ENCODE measurements around the gene BNIP1. TPM values are rescaled to one million over a fixed set of nuclear protein-coding genes. Genes with fewer than 3 reads are reported as not detected.

The BNIP1 gene
- total RNA-seq, 1 donor from 2014 or later, result 14.4 TPM

DNA sequence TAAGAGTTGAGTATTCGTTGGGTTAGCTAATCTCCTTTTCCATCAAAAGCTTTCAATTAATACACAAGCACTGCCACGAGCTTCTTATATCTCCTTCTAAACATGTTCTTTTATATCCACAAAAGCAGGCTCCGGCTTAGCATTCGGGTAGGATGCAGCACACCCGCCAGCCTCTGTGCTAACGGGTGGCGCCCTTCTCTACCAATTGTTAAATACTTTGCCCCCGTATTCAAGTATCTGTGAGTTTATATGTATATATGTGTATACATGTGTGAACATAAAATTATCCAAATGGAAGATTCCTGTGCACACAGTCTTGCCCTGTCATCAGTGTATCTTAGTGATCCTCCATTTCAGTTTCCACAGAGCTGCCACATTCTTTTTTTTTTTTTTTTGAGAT lies 27.8 kb downstream of the BNIP1 start:
- Histone ChIP-seq H3K27me3 (ENCODE audit: control insufficient read depth, insufficient read depth, low read length) (peaks cover 4% of the 10 kb centered on the region), H3K36me3 (ENCODE audit: control insufficient read depth, insufficient read depth, low read length) (no peaks in the 10 kb centered on the region), H3K4me3 (ENCODE audit: low read depth, low read length) (no peak overlapping the region)
- no peak for DNase-seq (ENCODE audit: low read depth)
- TF ChIP-seq, protein P1, sequence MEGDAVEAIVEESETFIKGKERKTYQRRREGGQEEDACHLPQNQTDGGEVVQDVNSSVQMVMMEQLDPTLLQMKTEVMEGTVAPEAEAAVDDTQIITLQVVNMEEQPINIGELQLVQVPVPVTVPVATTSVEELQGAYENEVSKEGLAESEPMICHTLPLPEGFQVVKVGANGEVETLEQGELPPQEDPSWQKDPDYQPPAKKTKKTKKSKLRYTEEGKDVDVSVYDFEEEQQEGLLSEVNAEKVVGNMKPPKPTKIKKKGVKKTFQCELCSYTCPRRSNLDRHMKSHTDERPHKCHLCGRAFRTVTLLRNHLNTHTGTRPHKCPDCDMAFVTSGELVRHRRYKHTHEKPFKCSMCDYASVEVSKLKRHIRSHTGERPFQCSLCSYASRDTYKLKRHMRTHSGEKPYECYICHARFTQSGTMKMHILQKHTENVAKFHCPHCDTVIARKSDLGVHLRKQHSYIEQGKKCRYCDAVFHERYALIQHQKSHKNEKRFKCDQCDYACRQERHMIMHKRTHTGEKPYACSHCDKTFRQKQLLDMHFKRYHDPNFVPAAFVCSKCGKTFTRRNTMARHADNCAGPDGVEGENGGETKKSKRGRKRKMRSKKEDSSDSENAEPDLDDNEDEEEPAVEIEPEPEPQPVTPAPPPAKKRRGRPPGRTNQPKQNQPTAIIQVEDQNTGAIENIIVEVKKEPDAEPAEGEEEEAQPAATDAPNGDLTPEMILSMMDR (IDR thresholded peaks at IDR 0.05; ENCODE audit: insufficient read depth, low read length, poor library complexity, severe bottlenecking), result no peak

DNA sequence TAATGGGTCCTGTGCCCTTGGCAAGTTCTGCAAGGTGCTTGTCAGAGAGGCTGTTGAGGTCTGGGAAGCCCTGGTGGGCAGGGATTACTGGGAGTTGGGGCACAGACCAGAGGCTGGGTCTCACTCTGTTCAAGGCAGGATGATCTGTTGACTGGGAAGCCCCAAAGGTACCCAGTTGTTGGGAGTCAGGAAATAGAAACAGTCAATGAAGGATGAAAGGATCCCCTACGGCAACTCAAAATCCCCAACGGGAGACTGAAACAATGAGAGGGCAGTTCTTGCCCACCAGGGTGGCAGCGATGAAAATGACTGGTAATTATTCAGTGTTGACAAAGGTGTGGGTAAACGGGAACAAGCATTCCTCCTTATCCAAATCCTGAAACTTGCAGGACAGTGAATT lies 31.2 kb downstream of the BNIP1 start:
- peaks cover 2% of the 10 kb centered on the region for H3K27me3 ChIP-seq (ENCODE audit: control insufficient read depth, insufficient read depth, low read length)
- H3K36me3 ChIP-seq (ENCODE audit: control insufficient read depth, insufficient read depth, low read length), result no peaks in the 10 kb centered on the region
- H3K4me3 ChIP-seq (ENCODE audit: low read depth, low read length), result no peak overlapping the region
- DNase-seq (ENCODE audit: low read depth), result no peak
- TF ChIP-seq, protein P1 (IDR thresholded peaks at IDR 0.05; ENCODE audit: insufficient read depth, low read length, poor library complexity, severe bottlenecking), result no peak

DNA sequence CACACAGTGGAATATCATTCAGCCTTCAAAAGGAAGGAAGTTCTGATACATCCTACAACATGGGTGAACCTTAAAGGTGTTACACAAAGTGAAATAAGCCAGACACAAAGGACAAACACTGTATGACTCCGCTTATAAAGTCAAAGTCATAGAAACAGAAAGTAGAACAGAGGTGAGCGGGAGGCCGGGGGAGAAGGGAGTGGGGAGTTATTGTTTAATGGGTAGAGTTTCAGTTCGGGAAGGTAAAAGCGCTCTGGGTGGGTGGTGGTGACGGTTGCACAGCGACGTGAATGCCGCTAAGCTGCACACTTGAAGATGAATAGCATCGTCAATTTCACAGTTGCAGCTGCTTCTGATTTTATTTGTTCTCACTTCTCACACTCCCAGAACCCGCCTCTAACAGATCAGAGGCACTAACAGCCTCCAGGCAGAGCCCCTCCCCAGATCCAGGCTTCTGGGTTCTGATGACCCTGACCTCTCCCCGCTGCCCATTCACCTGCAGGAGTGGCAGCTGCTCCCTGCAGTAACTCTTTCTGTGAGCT lies 34.1 kb downstream of the BNIP1 start:
- Histone ChIP-seq H3K27me3 (ENCODE audit: control insufficient read depth, insufficient read depth, low read length) (peaks cover 2% of the 10 kb centered on the region), H3K4me3 (ENCODE audit: low read depth, low read length) (no peak overlapping the region), H3K36me3 (ENCODE audit: control insufficient read depth, insufficient read depth, low read length) (no peaks in the 10 kb centered on the region)
- TF ChIP-seq, protein P1 (IDR thresholded peaks at IDR 0.05; ENCODE audit: insufficient read depth, low read length, poor library complexity, severe bottlenecking), result no peak
- no peak for DNase-seq (ENCODE audit: low read depth)

DNA sequence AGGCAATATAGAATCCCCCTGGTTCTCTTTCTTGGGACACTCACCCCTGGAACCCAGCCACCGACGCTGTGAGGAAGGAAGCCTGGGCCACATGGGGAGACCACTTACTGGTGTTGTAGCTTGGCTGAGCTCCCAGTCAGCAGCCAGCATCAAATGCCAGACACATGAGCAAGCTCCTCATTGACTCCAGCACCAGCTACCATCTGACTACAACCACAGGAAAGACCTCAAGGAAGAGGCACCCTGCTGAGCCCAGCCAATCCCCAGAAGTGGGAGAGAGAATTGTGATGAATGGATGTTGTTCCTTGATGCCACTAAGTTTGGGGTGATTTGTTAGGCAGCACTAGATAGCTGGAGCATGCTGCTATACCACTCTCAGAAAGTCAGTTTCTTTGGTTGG lies 36.0 kb downstream of the BNIP1 start:
- H3K4me3 ChIP-seq (ENCODE audit: low read depth, low read length), result no peak overlapping the region
- TF ChIP-seq, protein P1 (IDR thresholded peaks at IDR 0.05; ENCODE audit: insufficient read depth, low read length, poor library complexity, severe bottlenecking), result no peak
- DNase-seq (ENCODE audit: low read depth), result no peak
- peaks cover 2% of the 10 kb centered on the region for H3K27me3 ChIP-seq (ENCODE audit: control insufficient read depth, insufficient read depth, low read length)
- no peaks in the 10 kb centered on the region for H3K36me3 ChIP-seq (ENCODE audit: control insufficient read depth, insufficient read depth, low read length)

DNA sequence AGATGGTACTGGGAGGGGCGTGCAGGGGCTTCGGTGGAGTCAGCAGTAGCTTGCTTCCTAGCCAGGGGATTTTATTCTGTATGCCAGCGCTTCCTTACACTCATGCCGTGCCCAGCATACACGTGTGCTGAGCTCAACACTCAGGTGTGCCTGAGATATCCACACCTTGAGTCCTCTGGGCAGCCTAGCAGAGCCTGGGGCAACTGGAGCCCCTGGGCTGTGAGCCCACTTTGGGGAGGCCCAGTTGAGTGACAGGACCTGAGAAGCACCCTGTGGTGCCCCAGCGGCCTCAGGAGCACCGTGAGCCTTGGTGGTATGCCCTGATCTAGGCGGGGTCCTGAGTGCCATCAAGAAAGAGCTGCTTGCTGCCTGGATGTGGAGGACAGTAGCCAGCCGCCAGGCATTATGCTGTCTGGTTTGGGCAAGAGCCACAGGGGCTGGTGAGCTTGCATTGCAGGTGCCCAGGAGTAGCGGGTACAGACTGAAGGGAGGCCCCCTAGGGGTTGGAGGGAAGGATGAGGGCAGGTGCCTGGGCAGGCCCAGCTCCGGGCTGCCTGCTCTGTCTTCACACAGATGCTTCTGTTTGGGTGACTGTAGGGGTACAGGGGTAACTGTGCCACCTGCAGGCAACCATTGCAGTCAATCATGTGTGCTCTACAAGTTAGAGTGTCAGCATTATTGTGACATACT lies 42.9 kb downstream of the BNIP1 start:
- Histone ChIP-seq H3K36me3 (ENCODE audit: control insufficient read depth, insufficient read depth, low read length) (no peaks in the 10 kb centered on the region), H3K4me3 (ENCODE audit: low read depth, low read length) (no peak overlapping the region), H3K27me3 (ENCODE audit: control insufficient read depth, insufficient read depth, low read length) (no peaks in the 10 kb centered on the region)
- TF ChIP-seq, protein P1 (IDR thresholded peaks at IDR 0.05; ENCODE audit: insufficient read depth, low read length, poor library complexity, severe bottlenecking), result peak; percentile 6
- DNase-seq (ENCODE audit: low read depth), result no peak

DNA sequence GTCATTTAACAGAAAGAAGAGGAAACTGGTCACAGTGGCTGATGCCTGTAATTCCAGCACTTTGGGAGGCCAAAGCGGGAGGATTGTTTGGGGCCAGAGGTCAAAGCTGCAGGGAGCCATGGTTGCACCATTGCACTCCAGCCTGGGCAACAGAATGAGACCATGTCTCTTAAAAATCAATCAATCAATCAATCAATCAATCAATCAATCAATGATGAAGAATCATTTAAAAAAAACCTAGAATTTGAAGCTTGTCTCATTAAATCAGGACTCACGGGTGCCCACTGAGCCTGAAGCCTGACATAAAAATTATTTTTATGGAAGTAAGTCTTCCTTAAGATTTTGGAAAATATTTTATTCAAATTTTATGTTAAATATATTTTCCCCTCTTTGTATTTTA lies 43.9 kb downstream of the BNIP1 start:
- DNase-seq (ENCODE audit: low read depth), result no peak

More for the DNA sequence above, 43.9 kb downstream of the BNIP1 start:
- Histone ChIP-seq H3K27me3 (ENCODE audit: control insufficient read depth, insufficient read depth, low read length) (no peaks in the 10 kb centered on the region), H3K4me3 (ENCODE audit: low read depth, low read length) (no peak overlapping the region), H3K36me3 (ENCODE audit: control insufficient read depth, insufficient read depth, low read length) (no peaks in the 10 kb centered on the region)
- TF ChIP-seq, protein P1 (IDR thresholded peaks at IDR 0.05; ENCODE audit: insufficient read depth, low read length, poor library complexity, severe bottlenecking), result no peak
